ENCODE data around the gene OR2V2. TPM values are rescaled to one million over a fixed set of nuclear protein-coding genes. Genes with fewer than 3 reads are reported as not detected.
A peak's percentile ranks its signal among the peaks of the same experiment; 100 is the strongest.
"Not testable (repeated sequence)": the region's sequence is repeated elsewhere in the genome, so short reads cannot be mapped to it uniquely, and the experiment has no call there.

OR2V2 gene
- polyA plus RNA-seq, 1 of the 3 experiments (the other 2 are of a cell fraction) = not detected

DNA sequence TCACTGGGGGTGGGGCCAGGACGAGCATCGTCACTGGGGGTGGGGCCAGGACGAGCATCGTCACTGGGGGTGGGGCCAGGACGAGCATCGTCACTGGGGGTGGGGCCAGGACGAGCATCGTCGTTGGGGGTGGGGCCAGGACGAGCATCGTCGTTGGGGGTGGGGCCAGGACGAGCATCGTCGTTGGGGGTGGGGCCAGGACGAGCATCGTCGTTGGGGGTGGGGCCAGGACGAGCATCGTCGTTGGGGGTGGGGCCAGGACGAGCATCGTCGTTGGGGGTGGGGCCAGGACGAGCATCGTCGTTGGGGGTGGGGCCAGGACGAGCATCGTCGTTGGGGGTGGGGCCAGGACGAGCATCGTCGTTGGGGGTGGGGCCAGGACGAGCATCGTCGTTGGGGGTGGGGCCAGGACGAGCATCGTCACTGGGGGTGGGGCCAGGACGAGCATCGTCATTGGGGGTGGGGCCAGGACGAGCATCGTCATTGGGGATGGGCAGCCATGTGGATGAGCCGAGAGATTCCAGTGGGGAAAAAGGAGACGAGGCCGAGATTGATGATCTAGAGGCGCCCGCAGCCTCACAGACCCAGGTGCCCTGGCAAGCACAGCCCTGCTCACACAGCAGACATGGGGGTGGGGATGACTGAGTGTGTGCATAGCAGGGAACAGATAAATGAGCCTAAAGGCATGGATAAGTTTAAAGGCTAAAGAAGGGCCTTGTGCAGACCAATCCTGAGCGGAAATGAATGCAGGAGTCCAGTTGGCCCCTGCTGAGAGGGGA lies 13.6 kb downstream of the OR2V2 start:
- ChIA-PET POLR2A (interaction anchor here (1.2 kb wide), 1 partner anchor 79 kb away, joined by 3 read pairs; no protein-coding TSS in a partner anchor), CTCF (interaction anchor here (0.6 to 2.7 kb wide), 5 partner anchors 12 to 292 kb away, joined by 3 to 9 read pairs (median 4); partner anchors contain the start of gene OR2V2)
- peak overlapping the region; percentile 61 to 75 for H3K27ac ChIP-seq (ENCODE audit: low read depth in 2 of 2, low read length in 1 of 2)
- peaks cover 0 to 18% of the 10 kb centered on the region in 2 experiments; a peak in 1 of 4 replicates for H3K4me1 ChIP-seq (ENCODE audit: control insufficient read depth in 1 of 2, insufficient read depth in 2 of 2, low read depth in 1 of 2, low read length in 1 of 2)
- H4K20me1 ChIP-seq (ENCODE audit: insufficient read depth); H3K36me3 ChIP-seq (replicated peaks in 1 of 2; ENCODE audit: control insufficient read depth in 1 of 2, insufficient read depth in 2 of 2, low read length in 1 of 2); H3K79me2 ChIP-seq (ENCODE audit: insufficient read depth); H3K9me2 ChIP-seq; H3K9ac ChIP-seq; H3K9me3 ChIP-seq: not testable (repeated sequence)
- 8% methylated on average over 17 of the region's 48 CpGs for WGBS (ENCODE audit: low lambda C conversion rate)
- peak overlapping the region; percentile 43 for H3K4me2 ChIP-seq
- H3F3A ChIP-seq (replicated peaks; ENCODE audit: insufficient read depth) = peaks cover 14% of the 10 kb centered on the region
- peak overlapping the region; percentile 70; the same call in 1 of the 2 replicates for H2AFZ ChIP-seq (ENCODE audit: low read depth)
- peaks cover 28% of the 10 kb centered on the region for H3K27me3 ChIP-seq (ENCODE audit: insufficient read depth)
- DNase-seq = peak; percentile 89
- TF ChIP-seq, protein P1, sequence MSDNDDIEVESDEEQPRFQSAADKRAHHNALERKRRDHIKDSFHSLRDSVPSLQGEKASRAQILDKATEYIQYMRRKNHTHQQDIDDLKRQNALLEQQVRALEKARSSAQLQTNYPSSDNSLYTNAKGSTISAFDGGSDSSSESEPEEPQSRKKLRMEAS (IDR thresholded peaks at IDR 0.05; ENCODE audit: low read depth) = peak; percentile 95
- 0 out of 2 replicates have a peak, but pooled peaks have one; percentile 13 for TF ChIP-seq POLR2AphosphoS5 (IDR thresholded peaks at IDR 0.05; ENCODE audit: low read depth, low read length)
- TF ChIP-seq CHD2 (IDR thresholded peaks at IDR 0.05; ENCODE audit: low read length, partially characterized antibody) = peak; percentile 36
- H3K4me3 ChIP-seq (ENCODE audit: low read depth in 2 of 2, low read length in 1 of 2) = peak overlapping the region in 1 of 2 experiments; percentile 34; a peak in 2 of 4 replicates

- no peaks in the 10 kb centered on the region for H3K9me3 ChIP-seq
- H3K4me1 ChIP-seq (ENCODE audit: control insufficient read depth in 1 of 2, insufficient read depth in 2 of 2, low read depth in 1 of 2, low read length in 1 of 2) = peaks cover 0 to 18% of the 10 kb centered on the region in 2 experiments; a peak in 1 of 4 replicates
- TF ChIP-seq ELF1 (IDR thresholded peaks at IDR 0.05) (no peak), EZH2phosphoT487 (IDR thresholded peaks at IDR 0.05; ENCODE audit: borderline replicate concordance, low read depth) (no peak), MEF2A (IDR thresholded peaks at IDR 0.05; ENCODE audit: borderline replicate concordance, low read depth) (no peak), SIN3A (IDR thresholded peaks at IDR 0.05; ENCODE audit: borderline replicate concordance, low read depth, low read length) (no peak)
- H3K36me3 ChIP-seq (replicated peaks in 1 of 2; ENCODE audit: control insufficient read depth in 1 of 2, insufficient read depth in 2 of 2, low read length in 1 of 2) = no peaks in the 10 kb centered on the region
- H2AFZ ChIP-seq (ENCODE audit: low read depth) = peak overlapping the region; percentile 70; the same call in 1 of the 2 replicates
- H3K9me2 ChIP-seq = no peaks in the 10 kb centered on the region
- ChIA-PET CTCF (interaction anchor here (1.6 kb wide), 1 partner anchor 11 kb away, joined by 3 read pairs; no protein-coding TSS in a partner anchor), POLR2A (interaction anchor here (1.2 kb wide), 1 partner anchor 79 kb away, joined by 3 read pairs; no protein-coding TSS in a partner anchor)
- H3K27ac ChIP-seq (ENCODE audit: low read depth in 2 of 2, low read length in 1 of 2) = peak overlapping the region; percentile 61 to 75
- WGBS (ENCODE audit: low lambda C conversion rate) = 93% methylated on average over 4 of the region's 4 CpGs
- peak overlapping the region; percentile 43 for H3K4me2 ChIP-seq
- H3K9ac ChIP-seq = no peak overlapping the region
- peaks cover 12% of the 10 kb centered on the region for H3F3A ChIP-seq (replicated peaks; ENCODE audit: insufficient read depth)
- H3K4me3 ChIP-seq (ENCODE audit: low read depth in 2 of 2, low read length in 1 of 2) = peak overlapping the region in 1 of 2 experiments; percentile 34; a peak in 2 of 4 replicates
- H3K27me3 ChIP-seq (ENCODE audit: insufficient read depth) = peaks cover 21% of the 10 kb centered on the region
- no peaks in the 10 kb centered on the region for H4K20me1 ChIP-seq (ENCODE audit: insufficient read depth)
- no peaks in the 10 kb centered on the region for H3K79me2 ChIP-seq (ENCODE audit: insufficient read depth)
- DNase-seq = no peak
These were observed 14.3 kb downstream of the OR2V2 start for GRCh38 chr5:181161534-181162175.

Data from SK-N-SH (cell line).